Prostate gland (tissue), 2 donors: Measurements from ENCODE around the gene MACO1.

Source experiments
- POLR2A ChIP-seq: fragments of 450-650 bp; IDR thresholded peaks from one replicate; pipeline ENCODE4 v1.6.1; 2016; ENCODE audit warnings: antibody characterized with exemption, mild to moderate bottlenecking
- POLR2AphosphoS5 ChIP-seq: sonication (generic); formaldehyde crosslinking; IDR thresholded peaks from one replicate; pipeline ENCODE4 v1.6.1; 2017; ENCODE audit warnings: antibody characterized with exemption
- TF ChIP-seq, protein P1 (sequence below), 4 experiments: fragments of 200-600 bp in 2 of 4; fragments of 450-650 bp in 2 of 4; sonication (generic) in 2 of 4; IDR thresholded peaks; 1 replicate in 3 of 4; 2 replicates in 1 of 4; pipeline ENCODE4 v1.5.1; 2016 to 2019; ENCODE audit warnings: antibody characterized with exemption in 4 of 4, mild to moderate bottlenecking in 2 of 4, moderate library complexity in 2 of 4

DNA sequence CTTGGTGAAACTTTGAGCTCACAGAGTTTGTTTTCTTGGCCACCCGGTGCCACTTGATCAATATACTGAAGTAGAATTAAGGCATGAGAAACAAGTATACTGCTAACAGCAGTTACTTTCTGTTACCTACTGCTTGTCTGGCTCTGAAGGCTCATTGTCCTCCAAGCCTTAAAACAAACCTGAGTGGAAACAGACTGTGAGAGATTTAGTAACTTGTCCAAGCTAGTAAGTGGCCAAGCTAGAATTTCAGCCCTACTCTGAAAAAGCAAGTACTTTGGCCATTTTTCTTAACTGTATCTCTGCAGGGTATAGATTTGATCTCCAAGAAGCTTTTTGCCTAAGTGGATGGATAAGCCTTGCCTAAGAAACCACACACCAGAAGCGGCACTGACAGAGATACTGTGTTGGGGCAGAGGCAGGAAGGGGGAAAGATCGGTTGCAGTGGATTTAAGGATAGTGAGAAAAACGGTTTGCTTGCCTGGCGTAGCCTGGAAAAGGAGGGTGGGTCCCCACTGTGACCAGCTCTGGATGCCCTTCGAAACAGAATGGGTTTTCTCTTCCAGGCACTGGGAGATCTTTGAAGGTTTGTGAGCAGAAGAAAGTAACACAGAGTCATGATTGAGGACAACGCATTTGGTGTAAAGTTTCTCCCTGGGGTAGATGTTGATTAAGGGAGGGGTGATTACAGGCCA lies 2.1 kb upstream of the MACO1 start:
- TF ChIP-seq POLR2A (no peak), POLR2AphosphoS5 (no peak)
- TF ChIP-seq, protein P1, sequence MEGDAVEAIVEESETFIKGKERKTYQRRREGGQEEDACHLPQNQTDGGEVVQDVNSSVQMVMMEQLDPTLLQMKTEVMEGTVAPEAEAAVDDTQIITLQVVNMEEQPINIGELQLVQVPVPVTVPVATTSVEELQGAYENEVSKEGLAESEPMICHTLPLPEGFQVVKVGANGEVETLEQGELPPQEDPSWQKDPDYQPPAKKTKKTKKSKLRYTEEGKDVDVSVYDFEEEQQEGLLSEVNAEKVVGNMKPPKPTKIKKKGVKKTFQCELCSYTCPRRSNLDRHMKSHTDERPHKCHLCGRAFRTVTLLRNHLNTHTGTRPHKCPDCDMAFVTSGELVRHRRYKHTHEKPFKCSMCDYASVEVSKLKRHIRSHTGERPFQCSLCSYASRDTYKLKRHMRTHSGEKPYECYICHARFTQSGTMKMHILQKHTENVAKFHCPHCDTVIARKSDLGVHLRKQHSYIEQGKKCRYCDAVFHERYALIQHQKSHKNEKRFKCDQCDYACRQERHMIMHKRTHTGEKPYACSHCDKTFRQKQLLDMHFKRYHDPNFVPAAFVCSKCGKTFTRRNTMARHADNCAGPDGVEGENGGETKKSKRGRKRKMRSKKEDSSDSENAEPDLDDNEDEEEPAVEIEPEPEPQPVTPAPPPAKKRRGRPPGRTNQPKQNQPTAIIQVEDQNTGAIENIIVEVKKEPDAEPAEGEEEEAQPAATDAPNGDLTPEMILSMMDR (IDR thresholded peaks at IDR 0.05) = no peak
